OCI-LY3 (cell line): Measurements from ENCODE around the gene ADAMTSL4.

ENCODE experiments used
- H2AFZ ChIP-seq: fragments of 200-600, 300-600 bp; shearing (Covaris generic); 2 replicates; pipeline ENCODE4 v1.6.0; 2014; ENCODE audit warnings: antibody characterized with exemption, low read depth, low read length
- H3K27ac ChIP-seq: fragments of 200-600, 300-600 bp; sonication (generic); 2 replicates; pipeline ENCODE4 v1.5.1; 2014; ENCODE audit warnings: mild to moderate bottlenecking, low read length, moderate library complexity, mixed read lengths
- H3K27me3 ChIP-seq: fragments of 200-600, 300-600 bp; sonication (generic); 2 replicates; pipeline ENCODE4 v1.6.1; 2014; ENCODE audit warnings: low read depth, low read length, mixed read lengths
- H3K36me3 ChIP-seq: fragments of 200-600, 300-600 bp; sonication (generic); replicated peaks from 2 replicates; pipeline ENCODE3; 2014; ENCODE audit warnings: low read depth, low read length, mixed read lengths
- H3K4me1 ChIP-seq: fragments of 300-600, 200-600 bp; sonication (generic); 2 replicates; pipeline ENCODE4 v1.6.1; 2014; ENCODE audit warnings: low read length, mixed read lengths
- H3K4me2 ChIP-seq: fragments of 200-600, 300-600 bp; sonication (generic); 2 replicates; pipeline ENCODE4 v1.6.1; 2014; ENCODE audit warnings: low read length, mixed read lengths
- H3K4me3 ChIP-seq: fragments of 300-600, 200-600 bp; sonication (generic); 2 replicates; pipeline ENCODE4 v1.5.1; 2014; ENCODE audit warnings: antibody characterized with exemption, mild to moderate bottlenecking, low read length, moderate library complexity
- H3K79me2 ChIP-seq: fragments of 300-600, 200-600 bp; shearing (Covaris generic); 2 replicates; pipeline ENCODE4 v1.6.1; 2014; ENCODE audit warnings: mild to moderate bottlenecking, low read length, mixed read lengths
- H3K9ac ChIP-seq: fragments of 300-600, 200-600 bp; shearing (Covaris generic); 2 replicates; pipeline ENCODE4 v1.6.0; 2014; ENCODE audit warnings: mild to moderate bottlenecking, low read length, moderate library complexity
- H3K9me3 ChIP-seq: fragments of 200-600, 300-600 bp; shearing (Covaris generic); 2 replicates; pipeline ENCODE4 v1.6.1; 2014; ENCODE audit warnings: low read length, mixed read lengths; ENCODE audit not compliant: insufficient read depth
- H4K20me1 ChIP-seq: fragments of 200-600, 300-600 bp; sonication (generic); 2 replicates; pipeline ENCODE4 v1.6.1; 2016; ENCODE audit warnings: low read length, mixed read lengths; ENCODE audit not compliant: insufficient read depth
- CTCF ChIP-seq: fragments of 200-600, 300-600 bp; sonication (generic); IDR thresholded peaks from 2 replicates; pipeline ENCODE4 v1.5.1; 2014; ENCODE audit warnings: antibody characterized with exemption, low read length, low read depth
- EZH2phosphoT487 ChIP-seq: fragments of 200-600 bp; shearing (Covaris generic); IDR thresholded peaks from 2 replicates; pipeline ENCODE4 v1.6.1; 2018; ENCODE audit warnings: antibody characterized with exemption, mixed run types, low read depth

Gene ADAMTSL4

GRCh38 chr1:150534002-150534401 is 15.2 kb upstream of the ADAMTSL4 start:
- Histone ChIP-seq H3K79me2 (no peaks in the 10 kb centered on the region), H4K20me1 (no peaks in the 10 kb centered on the region), H3K9ac (no peak overlapping the region), H3K27ac (no peak overlapping the region), H3K27me3 (no peaks in the 10 kb centered on the region), H3K36me3 (no peaks in the 10 kb centered on the region), H3K4me1 (peaks cover 9% of the 10 kb centered on the region; the same call in 1 of the 2 replicates), H3K4me2 (no peak overlapping the region), H3K9me3 (no peaks in the 10 kb centered on the region), H3K4me3 (no peak overlapping the region), H2AFZ (no peak overlapping the region)
- TF ChIP-seq CTCF (no peak), EZH2phosphoT487 (no peak)

GRCh38 chr1:150535511-150536287 is 13.5 kb upstream of the ADAMTSL4 start:
- Histone ChIP-seq H3K9me3 (no peaks in the 10 kb centered on the region), H3K4me3 (no peak overlapping the region), H2AFZ (no peak overlapping the region), H3K4me1 (no peaks in the 10 kb centered on the region), H3K36me3 (no peaks in the 10 kb centered on the region), H3K79me2 (no peaks in the 10 kb centered on the region), H3K4me2 (no peak overlapping the region), H3K9ac (no peak overlapping the region), H3K27me3 (no peaks in the 10 kb centered on the region), H3K27ac (no peak overlapping the region), H4K20me1 (no peaks in the 10 kb centered on the region)
- TF ChIP-seq CTCF (no peak), EZH2phosphoT487 (no peak)

GRCh38 chr1:150536836-150537731 is 12.1 kb upstream of the ADAMTSL4 start:
- Histone ChIP-seq H3K4me3 (no peak overlapping the region), H3K36me3 (no peaks in the 10 kb centered on the region), H3K27me3 (no peaks in the 10 kb centered on the region), H3K4me2 (no peak overlapping the region), H3K9ac (no peak overlapping the region), H3K27ac (no peak overlapping the region), H2AFZ (no peak overlapping the region), H3K4me1 (no peaks in the 10 kb centered on the region), H3K79me2 (no peaks in the 10 kb centered on the region), H4K20me1 (no peaks in the 10 kb centered on the region), H3K9me3 (no peaks in the 10 kb centered on the region)
- TF ChIP-seq CTCF (no peak), EZH2phosphoT487 (no peak)
